SK-MEL-5 (cell line): Measurements from ENCODE around the gene C11orf98. TPM values are rescaled to one million over a fixed set of nuclear protein-coding genes. Genes with fewer than 3 reads are reported as not detected.
"Not testable (repeated sequence)": the region's sequence is repeated elsewhere in the genome, so short reads cannot be mapped to it uniquely, and the experiment has no call there.

Experiments used
- DNase-seq: peaks from one replicate; pipeline ENCODE4 v3.0.0-alpha.2; 2016; ENCODE audit warnings: low read depth, low spot score
- in situ Hi-C: cut with HindIII; loops from 2 replicates; pipeline ENCODE4 v1.10.0; 2016; ENCODE audit warnings: low sequenced_read_pairs, high pct_unique_total_duplicates, low pct_unique_long_range_greater_than_20kb
- small RNA-seq, 2 experiments: library from RNA; depleted of rRNA; stranded (forward); fragments of <200 nt; gene quantifications; one replicate each; pipeline ENCODE3, GENCODE V24; 2014
- total RNA-seq: library from RNA; depleted of rRNA; stranded (reverse); fragments of >200 nt; shearing (Covaris generic); gene quantifications from 2 replicates; pipeline ENCODE4 v1.2.3, GENCODE V29; 2014; rRNA removed

C11orf98 gene
- total RNA-seq, 1 experiment from 2014 or later = 48.5 TPM

DNA sequence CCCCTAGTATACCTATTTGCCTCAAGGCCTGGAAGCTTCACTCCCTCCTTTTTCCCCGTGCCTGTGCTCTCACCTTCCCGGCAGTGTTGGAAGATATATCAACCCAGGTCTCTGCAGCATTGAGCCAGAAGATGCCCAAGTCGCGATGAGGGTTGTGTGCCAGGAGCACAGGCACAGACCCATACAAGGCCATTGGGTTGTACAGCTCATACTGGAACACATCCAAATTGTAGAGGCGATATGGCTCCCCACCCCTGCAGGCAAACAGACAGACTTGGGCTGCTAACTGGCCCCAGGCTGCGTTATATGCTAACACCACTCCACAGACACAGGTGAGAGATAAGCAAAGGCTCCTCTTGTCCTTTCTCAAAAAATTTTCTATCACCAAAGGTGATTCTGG is 32.5 kb downstream of the C11orf98 start:
- in situ Hi-C loops = no loop called here

DNA sequence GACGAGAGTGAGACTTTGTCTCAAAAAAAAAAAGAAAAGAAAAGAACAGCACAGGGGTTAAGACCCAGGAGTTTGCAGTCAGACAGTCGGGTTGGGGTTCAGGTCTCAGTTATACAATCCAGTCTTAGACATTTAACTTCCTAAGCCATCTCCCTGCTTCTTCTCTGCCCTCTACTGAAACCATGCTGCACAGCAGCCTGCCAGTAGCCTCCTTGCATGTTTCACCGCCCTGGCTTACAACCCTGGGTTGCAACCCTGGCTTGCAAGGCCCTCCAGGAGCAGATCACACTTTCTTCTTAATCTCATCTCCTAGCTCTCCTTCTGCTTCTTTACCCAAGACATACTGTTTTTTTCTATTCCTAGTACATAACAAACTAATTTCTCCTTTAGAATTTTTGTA is 37.3 kb downstream of the C11orf98 start:
- DNase-seq = peak; percentile 18
- in situ Hi-C loops = no loop called here

More for the DNA sequence above, 32.5 kb downstream of the C11orf98 start:
- DNase-seq = no peak

DNA sequence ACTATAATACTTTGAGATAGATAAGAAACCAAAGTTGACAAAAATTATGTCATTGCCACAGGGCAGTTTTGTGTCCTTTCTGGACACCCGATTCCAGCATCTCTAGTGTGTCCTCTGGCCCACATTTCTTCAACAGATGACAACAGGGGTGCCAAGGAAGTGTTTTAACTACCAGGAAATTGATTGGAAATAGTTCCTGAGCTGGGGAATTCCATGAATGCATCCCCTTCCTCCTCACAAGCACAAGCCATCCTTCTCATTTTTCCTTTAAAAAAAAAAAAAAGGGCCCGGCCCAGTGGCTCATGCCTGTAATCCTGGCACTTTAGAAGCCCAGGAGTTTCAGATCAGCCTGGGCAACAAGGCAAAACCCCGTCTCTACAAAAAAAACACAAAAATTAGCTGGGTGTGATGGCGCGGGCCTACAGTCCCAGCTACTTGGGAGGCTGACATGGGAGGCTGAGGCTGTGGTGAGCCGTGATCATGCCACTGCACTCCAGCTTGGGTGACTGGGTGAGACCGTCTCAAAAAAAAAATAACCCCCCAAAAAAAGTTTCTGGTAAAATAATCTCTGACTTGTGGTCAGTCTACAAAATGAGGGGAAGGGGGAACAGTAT is 42.4 kb downstream of the C11orf98 start:
- in situ Hi-C loops = no loop called here
- DNase-seq = no peak

DNA sequence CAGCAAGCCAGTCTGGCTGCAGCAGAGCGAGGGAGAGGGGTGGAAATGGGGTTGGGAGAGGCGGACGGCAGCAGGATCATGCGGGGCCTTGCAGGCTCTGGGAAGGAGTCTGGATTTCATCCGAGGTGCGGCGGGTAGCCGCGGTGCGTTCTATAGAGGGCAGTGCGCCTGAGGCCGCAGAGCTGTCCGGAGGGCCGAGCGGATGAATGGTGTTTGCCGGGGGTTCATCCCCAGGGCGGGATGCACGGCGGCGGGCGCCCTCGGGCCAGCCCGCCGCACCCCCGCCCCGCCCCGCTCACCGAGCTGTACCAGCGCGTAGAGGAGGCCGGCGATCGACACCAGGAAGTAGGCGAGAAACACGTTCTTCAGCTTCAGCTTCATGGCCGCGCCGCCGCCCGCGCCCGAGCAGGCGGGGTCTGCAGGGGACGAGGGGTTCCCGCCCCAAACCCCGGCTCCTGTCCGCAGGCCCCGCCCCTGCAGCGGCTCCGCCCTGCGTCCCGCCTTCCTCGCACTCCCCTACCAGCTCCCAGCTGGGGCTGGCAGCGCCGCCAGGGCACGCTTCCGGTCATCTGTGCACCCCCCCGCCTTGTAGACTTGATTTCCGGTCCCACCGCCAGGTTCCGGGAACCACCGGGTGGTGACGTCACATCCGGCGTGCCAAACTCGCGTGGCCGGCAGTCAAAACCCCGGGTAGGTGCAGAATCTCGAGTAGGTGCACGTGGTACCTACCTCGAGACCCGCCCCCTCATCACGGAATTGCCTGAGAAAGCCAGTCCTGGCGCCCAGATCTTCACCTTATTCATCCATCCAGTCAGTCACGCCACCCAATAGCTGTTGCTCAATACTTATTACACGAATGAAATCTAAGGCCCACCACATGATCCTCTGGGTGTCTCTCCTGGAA is 43.2 kb downstream of the C11orf98 start, which contains the start of gene B3GAT3:
Gene B3GAT3 (minus strand): TSS at position 420 of the 904 bp plus-strand sequence. CDS start 39 bp downstream, at position 381.
- in situ Hi-C loops = no loop called here
- DNase-seq = peak; percentile 95

DNA sequence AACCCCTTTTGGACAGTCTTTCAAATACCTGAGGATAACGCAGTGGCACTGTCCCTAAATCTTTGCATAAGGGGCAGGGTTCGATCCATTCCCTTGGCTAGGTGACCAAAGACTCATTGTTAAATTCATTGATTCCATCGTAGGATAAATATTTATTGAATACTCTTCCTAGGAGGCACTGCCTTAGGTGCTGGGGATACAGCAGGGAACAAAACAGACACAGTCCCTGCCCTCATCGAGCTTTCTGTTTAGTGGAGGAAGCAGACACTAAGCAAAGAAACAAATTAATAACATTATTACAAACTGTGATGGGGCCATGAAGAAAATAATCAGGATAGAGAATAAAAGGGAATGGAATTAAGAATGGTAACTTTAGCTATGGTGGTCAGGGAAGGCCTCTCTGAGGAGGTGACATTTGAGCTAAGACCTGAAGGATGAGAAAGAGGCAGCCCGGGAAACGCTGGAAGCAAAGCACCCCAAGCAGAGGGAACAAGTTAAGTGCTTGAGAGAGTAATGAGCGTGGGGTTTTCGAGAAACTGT is 43.9 kb downstream of the C11orf98 start:
- in situ Hi-C loops = no loop called here
- DNase-seq = no peak

DNA sequence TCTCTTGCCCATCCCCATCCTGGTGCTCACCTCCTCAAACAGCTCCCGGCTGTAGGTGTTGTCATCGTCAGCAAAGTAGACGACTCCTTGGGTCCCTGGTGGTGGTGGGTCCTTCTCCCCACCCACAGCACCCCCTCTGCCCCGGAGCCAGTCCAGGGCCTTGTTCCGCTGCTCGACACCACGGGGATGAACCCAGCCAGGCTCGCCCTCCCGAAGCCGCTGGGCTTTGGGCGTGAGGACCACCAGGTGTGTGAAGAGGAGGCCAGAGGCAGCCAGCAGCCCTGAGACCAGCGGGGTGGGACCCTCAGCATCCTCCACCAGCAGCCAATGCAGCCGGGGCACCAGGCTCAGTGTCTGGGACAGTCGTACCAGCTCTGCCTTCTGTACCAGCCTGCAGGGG is 48.1 kb downstream of the C11orf98 start:
- in situ Hi-C loops, DNase-seq: not testable (repeated sequence)

DNA sequence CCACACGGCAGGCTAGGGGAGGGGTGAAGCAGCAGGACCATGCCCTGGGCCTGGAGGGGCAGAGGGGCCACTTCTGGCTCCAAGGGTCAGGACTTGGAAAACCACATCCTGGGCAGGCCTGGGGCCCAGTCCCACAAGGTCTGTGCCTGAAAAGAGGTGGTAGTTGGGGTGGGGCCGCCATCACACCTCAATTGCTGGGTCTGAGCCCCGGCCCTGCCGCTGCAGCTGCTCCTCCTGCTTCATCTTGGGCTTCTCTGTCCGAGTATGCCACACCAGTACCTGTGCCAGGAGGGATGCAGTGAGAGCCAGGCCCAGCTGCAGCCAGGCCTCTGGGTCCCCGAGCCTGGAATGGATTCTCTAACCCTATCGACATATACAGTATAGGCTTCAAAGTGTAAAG is 49.5 kb downstream of the C11orf98 start:
- DNase-seq = no peak
- in situ Hi-C loops = no loop called here

DNA sequence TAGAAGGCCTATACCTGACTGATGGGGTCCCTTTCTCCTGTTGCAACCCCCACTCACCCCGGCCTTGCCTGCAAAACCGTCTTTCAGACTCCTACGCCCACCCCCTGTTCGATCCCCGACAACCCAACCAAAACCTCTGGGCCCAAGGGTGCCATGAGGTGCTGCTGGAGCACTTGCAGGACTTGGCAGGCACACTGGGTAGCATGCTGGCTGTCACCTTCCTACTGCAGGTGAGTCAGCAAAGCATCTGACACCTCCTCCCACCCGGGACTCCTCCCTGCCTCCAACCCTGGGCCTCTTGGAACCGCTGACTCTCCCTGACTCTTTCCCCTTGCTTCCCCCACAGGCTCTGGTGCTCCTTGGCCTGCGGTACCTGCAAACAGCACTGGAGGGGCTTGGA is 50.7 kb downstream of the C11orf98 start:
- no peak for DNase-seq
- in situ Hi-C loops = no loop called here

DNA sequence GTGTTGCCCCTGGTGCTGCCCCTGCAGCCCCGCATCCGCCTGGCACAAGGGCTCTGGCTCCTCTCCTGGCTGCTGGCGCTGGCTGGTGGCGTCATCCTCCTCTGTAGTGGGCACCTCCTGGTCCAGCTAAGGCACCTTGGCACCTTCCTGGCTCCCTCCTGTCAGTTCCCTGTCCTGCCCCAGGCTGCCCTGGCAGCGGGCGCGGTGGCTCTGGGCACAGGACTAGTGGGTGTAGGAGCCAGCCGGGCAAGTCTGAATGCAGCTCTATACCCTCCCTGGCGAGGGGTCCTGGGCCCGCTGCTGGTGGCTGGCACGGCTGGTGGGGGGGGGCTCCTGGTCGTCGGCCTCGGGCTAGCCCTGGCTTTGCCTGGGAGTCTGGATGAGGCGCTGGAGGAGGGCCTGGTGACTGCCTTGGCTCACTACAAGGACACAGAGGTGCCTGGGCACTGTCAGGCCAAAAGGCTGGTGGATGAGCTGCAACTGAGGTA is 51.7 kb downstream of the C11orf98 start:
- in situ Hi-C loops = no loop called here
- DNase-seq = no peak

Small RNA genes within 50 kb of the gene (small RNA-seq; reads per million reads assigned to genes)
- 0 reads per million in 2 experiments for gene SNORA57

Other genes starting within 250 kb of the C11orf98 start
- not detected in 2 replicates for gene SCGB1A1, start 246.2 kb downstream of the C11orf98 start, total RNA-seq
- 11.3 and 14.3 TPM in 2 replicates for gene AHNAK, start 118.4 kb downstream of the C11orf98 start, total RNA-seq
- gene EEF1G, start 91.3 kb downstream of the C11orf98 start, total RNA-seq = 1,631 and 1,643 TPM in 2 replicates
- gene TUT1, start 73.7 kb downstream of the C11orf98 start, total RNA-seq = 6.0 and 7.3 TPM in 2 replicates
- gene MTA2, start 63.3 kb downstream of the C11orf98 start, total RNA-seq = 55.4 and 56.3 TPM in 2 replicates
- 9.1 and 9.7 TPM in 2 replicates for gene EML3, start 52.4 kb downstream of the C11orf98 start, total RNA-seq
- 0.79 and 1.2 TPM in 2 replicates for gene ROM1, start 52.0 kb downstream of the C11orf98 start, total RNA-seq
- 66.7 and 70.2 TPM in 2 replicates for gene B3GAT3, start 43.2 kb downstream of the C11orf98 start, total RNA-seq
- gene GANAB, start 18.6 kb downstream of the C11orf98 start, total RNA-seq = 141 and 170 TPM in 2 replicates
- 11.8 and 14.1 TPM in 2 replicates for gene INTS5, start 11.9 kb downstream of the C11orf98 start, total RNA-seq
- gene CSKMT, start 102 bp upstream of the C11orf98 start, total RNA-seq = 4.5 and 6.5 TPM in 2 replicates
- gene UQCC3, start 6.5 kb upstream of the C11orf98 start, total RNA-seq = 10.2 and 10.3 TPM in 2 replicates
- 3.6 and 3.9 TPM in 2 replicates for gene LBHD1, start 7.1 kb upstream of the C11orf98 start, total RNA-seq
- gene UBXN1, start 13.9 kb upstream of the C11orf98 start, total RNA-seq = 97.2 and 100 TPM in 2 replicates
- 1.1 and 1.3 TPM in 2 replicates for gene LRRN4CL, start 24.3 kb upstream of the C11orf98 start, total RNA-seq
- gene BSCL2, start 42.2 kb upstream of the C11orf98 start, total RNA-seq = 90.7 and 98.1 TPM in 2 replicates
- gene GNG3, start 42.5 kb upstream of the C11orf98 start, total RNA-seq = not detected in 2 replicates
- gene HNRNPUL2, start 62.2 kb upstream of the C11orf98 start, total RNA-seq = 4.1 and 5.1 TPM in 2 replicates
- gene TTC9C, start 63.3 kb upstream of the C11orf98 start, total RNA-seq = 25.0 and 25.4 TPM in 2 replicates
- gene ZBTB3, start 89.0 kb upstream of the C11orf98 start, total RNA-seq = 5.0 and 5.2 TPM in 2 replicates
- gene POLR2G, start 96.4 kb upstream of the C11orf98 start, total RNA-seq = 85.8 and 95.1 TPM in 2 replicates
- 19.7 and 22.6 TPM in 2 replicates for gene TAF6L, start 106.2 kb upstream of the C11orf98 start, total RNA-seq
- gene TMEM179B, start 122.2 kb upstream of the C11orf98 start, total RNA-seq = 83.6 and 95.0 TPM in 2 replicates
- gene TMEM223, start 126.8 kb upstream of the C11orf98 start, total RNA-seq = 23.6 and 23.9 TPM in 2 replicates
- gene NXF1, start 140.2 kb upstream of the C11orf98 start, total RNA-seq = 11.4 and 16.3 TPM in 2 replicates
- 16.1 and 18.1 TPM in 2 replicates for gene STX5, start 166.8 kb upstream of the C11orf98 start, total RNA-seq
- gene TEX54, start 167.6 kb upstream of the C11orf98 start, total RNA-seq = not detected in 2 replicates
- gene WDR74, start 174.4 kb upstream of the C11orf98 start, total RNA-seq = 61.2 and 61.4 TPM in 2 replicates
- gene SLC3A2, start 215.7 kb upstream of the C11orf98 start, total RNA-seq = 734 and 765 TPM in 2 replicates